Measurements from ENCODE around the gene THOC3.
"Not testable (repeated sequence)": the region's sequence is repeated elsewhere in the genome, so short reads cannot be mapped to it uniquely, and the experiment has no call there.

Gene THOC3

DNA sequence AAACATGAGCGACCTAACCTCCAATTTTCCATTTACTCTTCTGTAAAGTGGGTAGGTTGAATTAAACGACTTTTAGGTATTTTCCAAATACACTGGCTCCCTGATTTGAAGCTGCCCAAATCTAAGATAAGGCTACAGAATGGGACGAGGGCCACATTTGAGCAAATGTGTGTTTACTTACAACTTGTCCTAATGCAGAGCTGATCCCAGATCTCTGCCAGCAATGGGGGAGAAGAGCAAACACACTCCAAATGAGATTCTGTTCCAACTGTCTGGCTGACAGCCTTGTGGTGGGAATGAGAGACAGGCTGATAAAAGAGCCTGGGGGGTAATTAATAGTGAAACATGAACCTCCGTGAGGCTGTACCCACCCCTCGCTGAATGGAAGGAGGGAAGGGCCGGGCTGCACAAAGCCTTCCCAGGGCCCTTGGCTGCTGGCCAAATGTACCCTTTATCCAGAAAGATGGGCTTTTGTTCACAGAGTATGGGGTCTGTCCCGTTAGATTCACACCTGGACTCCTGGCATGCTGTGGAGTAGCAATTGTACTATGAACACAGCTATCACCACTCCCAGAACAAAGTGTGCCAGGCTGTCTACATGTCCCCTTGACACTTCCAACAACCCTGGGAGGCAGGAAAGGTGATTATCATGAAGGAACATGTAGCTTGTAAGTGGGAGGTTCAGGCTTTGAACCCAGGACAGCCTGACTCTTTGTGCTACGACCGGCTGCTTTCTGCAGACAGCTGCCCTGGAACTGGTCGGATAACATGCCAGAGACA is 19.6 kb downstream of the THOC3 start:
- DNase-seq (ENCODE audit: extremely low spot score, insufficient read length, low read depth); FAIRE-seq: not testable (repeated sequence)

DNA sequence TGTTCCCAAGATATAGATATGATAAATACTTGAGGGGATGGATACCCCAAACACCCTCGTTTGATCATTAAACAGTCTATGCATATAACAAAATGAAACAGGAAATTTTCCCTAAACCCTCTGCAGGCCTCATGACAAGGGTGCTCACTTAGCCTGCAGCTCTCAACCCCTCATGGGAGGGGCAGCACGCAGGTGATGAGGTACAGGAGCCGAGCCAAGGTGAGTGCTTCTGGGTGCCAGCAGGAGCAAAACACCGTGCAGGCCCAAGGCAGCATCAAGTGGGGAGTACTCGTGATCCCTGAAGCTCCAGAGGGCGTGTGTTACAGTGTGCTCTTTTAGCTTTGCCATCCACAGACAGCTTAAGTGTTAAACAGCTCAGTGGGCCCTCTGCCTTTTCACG is 24.9 kb downstream of the THOC3 start:
- not testable (repeated sequence) for DNase-seq (ENCODE audit: extremely low spot score, insufficient read length, low read depth); FAIRE-seq

DNA sequence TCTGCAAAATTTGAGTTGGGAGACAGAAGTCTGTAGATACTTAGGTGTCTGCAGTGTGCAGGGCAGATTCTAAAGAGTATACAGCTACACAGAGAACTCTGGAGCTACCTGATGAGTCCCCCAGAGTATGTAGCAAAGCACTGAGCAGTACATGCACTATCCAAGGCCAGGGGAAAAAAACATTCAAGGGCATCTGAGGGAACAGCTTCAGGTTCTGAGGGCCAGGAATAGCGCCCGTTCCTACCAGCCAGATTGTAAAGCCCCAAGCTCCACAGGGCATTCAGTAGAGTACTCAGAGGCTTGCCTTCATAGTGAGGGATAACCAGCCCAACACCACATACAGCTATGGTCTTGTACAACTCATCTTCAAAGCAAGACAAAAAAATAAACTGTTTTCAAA is 27.5 kb downstream of the THOC3 start:
- FAIRE-seq; DNase-seq (ENCODE audit: extremely low spot score, insufficient read length, low read depth): not testable (repeated sequence)

DNA sequence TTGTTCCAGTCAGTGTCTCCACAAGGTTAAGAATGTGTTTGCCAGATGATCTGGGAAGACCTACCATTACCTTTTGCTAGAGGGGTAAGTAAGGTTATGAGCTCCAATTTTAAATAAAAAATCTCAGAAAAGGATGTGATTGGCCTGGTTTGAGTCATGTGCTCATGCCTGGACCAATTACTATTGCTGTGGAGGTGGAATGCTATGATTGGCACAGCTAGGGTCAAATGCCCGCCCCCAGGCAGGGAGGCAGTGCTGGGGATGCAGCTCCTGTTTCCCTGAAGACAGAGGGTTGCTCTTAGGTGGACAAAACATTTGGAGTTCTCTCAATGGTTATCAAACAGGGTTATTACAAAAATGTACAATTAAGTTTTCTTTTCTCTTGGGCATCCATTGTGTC is 29.6 kb downstream of the THOC3 start:
- FAIRE-seq; DNase-seq (ENCODE audit: extremely low spot score, insufficient read length, low read depth): not testable (repeated sequence)

DNA sequence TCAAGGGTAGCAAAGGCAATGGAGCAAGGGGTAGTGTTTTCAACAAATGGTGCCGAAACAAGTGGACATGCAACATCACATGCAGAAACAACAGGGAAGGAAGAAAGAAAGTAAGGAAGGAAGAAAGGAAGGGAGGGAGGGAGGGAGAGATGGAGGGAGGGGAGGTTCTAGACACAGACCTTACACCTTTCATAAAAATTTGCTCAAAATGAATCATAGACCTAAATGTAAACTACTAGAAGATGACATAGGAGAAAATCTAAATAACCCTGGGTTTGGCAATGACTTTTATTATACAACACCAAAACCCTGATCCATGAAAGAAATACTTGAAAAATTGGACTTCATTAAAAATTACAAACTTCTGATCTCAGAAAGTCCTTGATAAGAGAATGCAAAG is 39.4 kb downstream of the THOC3 start:
- not testable (repeated sequence) for DNase-seq (ENCODE audit: extremely low spot score, insufficient read length, low read depth); FAIRE-seq

DNA sequence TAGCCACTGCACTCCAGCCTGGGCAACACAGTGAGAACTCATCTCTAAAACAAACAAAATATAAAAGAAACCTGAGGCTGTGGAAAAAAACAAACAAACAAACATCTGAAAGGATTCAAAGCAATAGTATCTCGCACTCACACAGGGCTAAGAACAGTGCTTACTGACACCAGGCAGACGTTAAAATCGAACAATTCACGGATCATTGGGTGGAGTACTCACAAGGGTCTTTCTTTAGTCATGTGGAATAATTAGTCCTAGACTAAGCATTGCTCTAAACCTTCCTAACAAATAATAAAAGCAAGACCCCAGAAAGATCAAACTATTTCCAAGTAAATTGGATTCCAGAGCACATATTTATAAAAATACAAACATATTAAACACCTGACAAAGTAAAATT is 43.0 kb downstream of the THOC3 start:
- DNase-seq (ENCODE audit: extremely low spot score, insufficient read length, low read depth); FAIRE-seq: not testable (repeated sequence)

DNA sequence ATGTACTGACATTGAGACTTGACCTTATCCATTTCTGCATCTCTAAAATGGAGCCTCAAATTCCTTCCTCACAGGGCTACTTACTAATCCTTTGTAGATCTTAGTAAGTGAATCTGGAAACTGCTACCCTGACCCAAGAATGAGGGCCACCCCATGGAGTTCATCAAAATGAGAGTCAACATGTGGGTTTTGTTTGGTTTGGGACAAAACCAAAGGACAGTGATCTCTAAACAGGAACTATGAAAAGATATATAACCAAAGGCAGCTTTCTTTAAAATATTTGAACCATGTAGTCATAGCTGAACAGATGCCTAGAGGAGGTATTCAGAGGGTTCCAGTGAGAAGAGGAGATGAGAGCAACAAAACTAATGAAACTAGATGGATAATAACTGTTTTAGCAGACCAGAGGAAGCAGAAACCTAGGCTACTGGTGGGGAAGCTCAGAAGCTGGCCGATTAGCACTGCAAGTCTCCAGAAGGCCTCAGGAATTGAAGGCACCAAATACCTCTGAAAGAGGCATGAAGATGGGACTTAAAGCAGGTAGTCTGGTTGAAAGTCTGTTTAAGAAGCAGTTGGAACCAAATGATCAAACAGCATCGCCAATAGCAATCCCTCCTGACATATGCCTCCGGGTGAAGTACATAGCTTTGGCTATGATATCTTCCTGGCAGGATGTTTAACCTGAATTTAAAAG is 45.8 kb downstream of the THOC3 start:
- no peak for FAIRE-seq
- no peak for DNase-seq (ENCODE audit: extremely low spot score, insufficient read length, low read depth)

DNA sequence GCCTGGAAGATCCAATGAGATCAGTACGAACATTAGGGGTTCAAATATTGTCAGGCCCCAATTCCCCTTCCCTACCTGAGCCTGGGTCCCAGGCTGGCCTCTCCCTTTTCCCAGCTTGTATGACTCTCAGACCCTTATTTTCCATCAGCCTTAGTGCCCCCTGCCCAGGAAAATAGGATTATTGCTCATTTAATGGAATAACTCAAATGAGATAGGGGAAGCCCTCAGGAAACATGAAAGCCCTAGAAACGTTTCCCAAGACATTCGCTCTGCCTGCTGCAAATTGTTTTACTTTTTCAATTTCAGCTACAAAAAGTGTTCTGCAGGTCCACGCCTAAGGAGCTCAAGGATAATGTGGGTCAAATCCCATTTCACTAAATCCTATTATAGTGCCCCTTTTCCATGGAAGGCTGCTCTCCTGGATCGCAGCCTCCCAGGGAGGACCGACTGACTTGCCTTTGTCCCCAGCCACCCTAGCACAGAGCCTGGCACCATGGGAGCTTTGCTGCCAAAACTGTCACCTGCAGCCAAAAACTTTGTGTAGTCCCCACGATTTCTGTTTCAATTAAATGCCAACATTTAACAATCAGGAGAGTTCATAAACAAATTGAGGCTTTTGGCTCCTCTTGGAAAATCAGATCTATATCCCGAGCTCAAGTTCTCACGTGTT is 46.9 kb downstream of the THOC3 start:
- FAIRE-seq (no peak), DNase-seq (ENCODE audit: extremely low spot score, insufficient read length, low read depth) (no peak)

DNA sequence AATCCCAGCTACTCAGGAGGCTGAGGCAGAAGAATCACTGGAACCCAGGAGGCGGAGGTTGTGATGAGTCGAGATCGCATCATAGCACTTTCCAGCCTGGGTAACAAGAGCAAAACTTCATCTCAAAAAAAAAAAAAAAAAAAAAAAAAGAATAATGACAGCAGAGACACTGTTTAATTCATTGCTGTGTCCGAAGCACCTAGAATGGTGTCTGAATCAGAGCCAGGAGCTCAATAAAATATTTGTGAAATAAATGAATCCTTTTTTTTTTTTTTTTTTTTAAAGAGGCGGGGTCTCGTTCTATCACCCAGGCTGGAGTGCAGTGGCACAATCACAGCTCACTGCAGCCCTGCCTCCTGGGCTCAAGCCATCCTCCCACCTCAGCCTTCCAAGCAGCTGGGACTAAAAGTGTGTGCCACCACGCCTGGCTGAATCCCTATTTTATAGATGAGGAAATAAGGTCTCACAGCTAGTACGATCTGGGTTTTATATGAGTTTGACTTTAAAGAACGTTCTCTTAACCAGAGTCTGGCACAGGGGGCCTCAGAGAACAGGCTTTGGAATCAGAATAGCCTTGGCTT is 47.8 kb downstream of the THOC3 start:
- DNase-seq (ENCODE audit: extremely low spot score, insufficient read length, low read depth), result no peak
- no peak for FAIRE-seq

DNA sequence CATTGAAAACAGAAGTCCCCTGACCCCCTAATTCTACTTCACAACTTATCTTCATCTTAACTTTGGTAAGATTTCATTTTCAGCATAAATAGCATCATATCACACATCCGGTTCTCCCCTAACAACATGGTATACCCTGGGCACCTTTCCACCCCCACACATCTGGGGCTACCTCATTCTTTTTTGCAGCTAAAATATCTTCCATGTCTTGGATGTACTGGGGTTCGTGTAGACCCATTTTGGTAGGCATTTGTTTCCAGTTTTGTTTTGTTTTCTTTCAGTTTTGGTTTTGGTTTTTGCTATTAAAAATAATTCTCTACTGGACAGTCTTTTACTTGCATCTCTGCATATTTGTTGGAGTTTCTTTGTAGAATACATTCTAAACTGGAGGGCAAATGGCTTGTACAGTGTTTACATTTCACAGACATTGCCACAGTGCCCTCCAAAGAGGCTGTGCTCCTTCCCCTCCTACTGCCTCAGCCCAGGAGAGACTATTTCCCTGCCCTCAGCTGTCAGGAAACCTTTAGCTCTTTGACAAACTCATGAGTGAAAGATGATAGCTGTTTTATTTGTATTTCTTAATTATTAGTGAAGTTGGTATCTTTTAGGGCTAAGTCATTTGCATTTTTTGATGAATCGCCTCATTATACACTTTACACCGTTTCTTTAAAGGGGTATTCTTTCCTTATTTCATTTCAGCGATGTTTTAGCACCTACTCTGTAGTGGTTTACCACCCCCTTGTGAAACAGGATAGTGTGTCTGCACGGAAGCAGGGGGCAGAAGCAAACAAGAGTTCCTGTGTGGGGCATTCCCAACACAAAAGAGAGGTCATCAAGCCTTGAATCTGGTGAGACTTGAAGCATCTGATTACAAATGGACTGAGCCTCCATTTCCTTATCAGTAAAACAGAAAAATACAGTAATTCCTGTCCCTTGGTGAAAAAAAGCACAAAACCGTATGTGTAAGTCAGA is 52.8 kb downstream of the THOC3 start:
- DNase-seq (ENCODE audit: extremely low spot score, insufficient read length, low read depth), result not testable (repeated sequence)
- peak; percentile 72 for FAIRE-seq

DNA sequence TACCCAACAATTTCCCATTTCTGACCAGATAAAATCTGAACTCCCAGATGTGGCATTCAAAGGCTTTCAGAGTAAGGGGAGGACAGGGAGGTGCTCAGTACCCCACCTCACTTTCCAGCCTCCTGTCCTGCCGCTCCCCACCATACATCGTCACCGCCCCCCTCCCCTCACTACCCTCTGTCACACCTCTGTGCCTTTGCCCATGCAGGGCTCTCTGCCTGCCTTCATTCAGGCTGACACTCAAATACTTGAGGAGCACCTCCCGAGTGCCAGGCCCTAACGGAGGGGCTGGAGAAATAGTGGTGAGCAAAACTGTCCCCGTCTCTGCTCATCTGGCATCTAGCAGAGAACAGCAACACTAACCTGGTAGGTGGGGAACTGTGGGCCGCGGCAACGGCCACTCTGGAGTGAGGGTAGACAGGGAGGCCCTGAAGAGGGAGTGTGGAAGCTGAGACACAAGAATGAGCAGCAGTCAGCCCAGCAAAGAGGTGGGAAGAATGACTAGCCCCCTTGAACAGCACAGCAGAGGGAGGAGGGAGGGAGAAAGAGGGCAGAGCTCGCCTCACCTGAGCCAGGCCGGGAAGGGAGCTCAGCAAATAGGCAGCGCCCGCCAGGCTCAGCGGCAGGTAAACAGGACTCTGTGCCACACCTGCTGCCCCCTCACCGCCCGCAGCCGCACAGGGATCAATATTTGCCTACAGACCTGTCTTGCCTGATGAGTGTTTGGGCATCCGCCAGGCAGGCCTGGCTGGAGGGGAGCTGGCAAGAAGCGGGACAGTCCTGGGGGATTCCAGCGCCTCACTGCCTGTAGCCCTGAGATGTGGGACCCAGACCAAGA is 54.1 kb downstream of the THOC3 start:
- not testable (repeated sequence) for FAIRE-seq; DNase-seq (ENCODE audit: extremely low spot score, insufficient read length, low read depth)

DNA sequence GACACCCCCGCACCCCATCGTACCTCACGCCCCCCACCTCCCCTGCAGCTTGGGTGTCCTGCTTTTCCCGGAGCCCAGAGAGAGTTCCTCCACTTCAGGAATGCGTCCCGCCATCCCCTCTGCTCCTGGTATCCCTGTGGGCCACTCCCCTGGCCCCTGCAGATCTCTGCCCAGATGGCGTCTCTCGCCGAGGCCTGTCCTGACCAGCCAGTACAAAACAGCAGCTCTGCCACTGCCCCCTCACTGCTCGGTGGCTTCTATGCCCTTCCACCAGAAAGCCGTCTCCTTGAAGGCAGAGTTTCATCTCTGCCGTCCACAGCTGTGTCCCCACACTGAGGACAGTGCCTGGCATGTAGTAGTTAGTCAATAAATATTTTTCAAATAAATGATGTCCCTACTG is 58.0 kb downstream of the THOC3 start:
- not testable (repeated sequence) for DNase-seq (ENCODE audit: extremely low spot score, insufficient read length, low read depth); FAIRE-seq

Measured in GM18507 (cell line).